Measurements from ENCODE around the gene MARCHF9.
A peak's percentile ranks its signal among the peaks of the same experiment; 100 is the strongest.

MARCHF9 gene

GRCh38 chr12:57724003-57724935 lies 30.6 kb upstream of the MARCHF9 start:
- peak in 2 of 10 donors; percentile 62 to 70 for DNase-seq

GRCh38 chr12:57724936-57725740 lies 29.8 kb upstream of the MARCHF9 start:
- peak in 1 of 10 donors; percentile 44 for DNase-seq
- intact Hi-C loops (cut with DNase I), result no loop called here

More at GRCh38 chr12:57724003-57724935, 30.6 kb upstream of the MARCHF9 start:
- intact Hi-C loops (cut with DNase I), result no loop called here

DNA sequence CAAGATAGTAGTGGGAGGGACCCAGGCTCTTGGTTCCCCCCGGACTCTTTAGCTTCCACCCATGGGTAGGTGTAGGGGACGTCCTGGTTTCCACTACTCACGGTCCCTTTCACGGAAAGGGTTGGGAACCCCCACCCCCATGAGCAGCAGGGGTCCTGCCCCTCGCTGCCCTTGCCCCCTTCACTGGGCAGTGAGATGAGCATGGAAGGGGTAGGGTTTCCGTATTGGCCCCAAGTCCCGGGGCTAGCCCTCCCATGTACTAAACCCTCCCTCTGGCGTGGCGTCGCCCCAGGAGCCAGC lies 29.1 kb upstream of the MARCHF9 start:
- intact Hi-C loops (cut with DNase I), result no loop called here
- no peak for DNase-seq

- DNase-seq, result peak in 8 of 10 donors; percentile 50 to 95 (median 69)
- intact Hi-C loops (cut with DNase I), result no loop called here
These were observed 28.6 kb upstream of the MARCHF9 start for GRCh38 chr12:57726151-57726883.

DNA sequence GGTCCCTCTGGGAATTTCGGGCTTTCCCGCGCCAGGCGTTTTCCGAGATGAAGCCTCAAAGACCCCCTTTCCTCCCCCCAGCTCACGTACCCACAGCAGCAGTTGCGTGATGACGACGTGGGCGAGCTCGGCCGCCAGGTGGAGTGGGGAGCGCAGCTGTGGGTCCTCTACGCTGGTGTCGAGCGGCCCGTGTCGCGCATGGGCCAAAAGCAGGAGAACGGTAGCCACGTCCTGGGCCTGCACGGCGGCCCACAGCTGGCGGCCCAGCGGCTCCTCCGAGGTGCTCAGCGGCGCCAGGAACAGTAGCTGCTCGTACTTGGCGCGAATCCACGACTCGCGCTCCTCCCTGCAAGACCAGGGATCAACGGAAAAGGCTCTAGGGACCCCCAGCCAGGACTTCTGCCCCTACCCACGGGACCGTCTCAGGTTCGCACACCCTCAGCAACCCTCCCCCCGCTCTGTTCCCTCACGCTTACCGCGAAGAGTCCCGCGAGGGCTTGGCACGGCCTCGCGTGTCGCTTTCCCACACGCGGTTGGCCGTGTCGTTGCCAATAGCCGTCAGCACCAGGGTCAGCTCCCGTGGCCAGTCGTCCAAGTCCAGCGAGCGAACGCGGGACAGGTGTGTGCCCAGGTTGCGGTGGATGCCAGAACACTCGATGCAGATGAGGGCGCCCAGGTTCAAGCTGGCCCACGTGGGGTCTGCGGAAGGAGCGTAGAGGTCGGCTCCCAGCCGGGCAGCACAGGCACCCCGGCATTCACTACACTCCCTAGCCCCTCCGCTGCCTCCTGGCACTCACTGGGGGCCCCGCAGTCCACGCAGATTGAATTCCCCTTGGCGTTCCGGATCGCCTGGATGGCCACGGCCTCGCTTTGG lies 27.8 kb upstream of the MARCHF9 start:
- intact Hi-C loops (cut with DNase I), result no loop called here
- DNase-seq, result peak in 3 of 10 donors; percentile 31 to 89 (median 85)

DNA sequence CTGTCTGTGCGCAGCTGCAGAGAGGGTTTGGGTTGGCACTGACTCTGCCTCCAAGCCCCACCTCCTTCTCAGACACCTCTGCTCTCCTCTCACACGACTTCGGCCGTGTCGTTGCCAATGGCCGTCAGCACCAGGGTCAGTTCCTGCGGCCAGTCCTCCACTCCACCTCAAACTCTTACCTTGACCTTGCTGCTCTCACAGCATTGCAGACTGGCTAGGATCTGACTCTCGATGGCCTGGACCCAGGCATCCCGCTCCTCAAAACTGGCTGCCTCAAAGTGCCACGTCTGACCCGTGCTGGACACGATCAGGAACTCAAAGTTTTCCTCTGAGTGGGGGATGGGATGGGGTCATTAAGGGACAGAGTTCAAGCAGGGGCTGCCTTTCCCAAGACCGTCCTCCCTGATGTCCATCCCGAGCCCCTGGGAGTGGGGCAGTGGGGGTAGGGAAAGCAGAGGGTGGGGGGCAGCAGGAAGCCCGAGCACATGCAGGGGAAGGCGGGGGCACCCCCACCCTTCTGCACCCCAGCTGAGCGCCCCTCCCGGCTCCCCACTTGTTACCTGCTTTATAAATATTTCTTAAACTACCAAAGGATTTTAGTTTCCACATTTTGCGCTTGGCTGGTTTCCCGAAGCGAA lies 27.0 kb upstream of the MARCHF9 start:
- intact Hi-C loops (cut with DNase I), result no loop called here
- peak in 3 of 10 donors; percentile 8 to 88 (median 69) for DNase-seq

- intact Hi-C loops (cut with DNase I), result no loop called here
- peak in 1 of 10 donors; percentile 50 for DNase-seq
These were observed 25.5 kb upstream of the MARCHF9 start for GRCh38 chr12:57729321-57729844.

DNA sequence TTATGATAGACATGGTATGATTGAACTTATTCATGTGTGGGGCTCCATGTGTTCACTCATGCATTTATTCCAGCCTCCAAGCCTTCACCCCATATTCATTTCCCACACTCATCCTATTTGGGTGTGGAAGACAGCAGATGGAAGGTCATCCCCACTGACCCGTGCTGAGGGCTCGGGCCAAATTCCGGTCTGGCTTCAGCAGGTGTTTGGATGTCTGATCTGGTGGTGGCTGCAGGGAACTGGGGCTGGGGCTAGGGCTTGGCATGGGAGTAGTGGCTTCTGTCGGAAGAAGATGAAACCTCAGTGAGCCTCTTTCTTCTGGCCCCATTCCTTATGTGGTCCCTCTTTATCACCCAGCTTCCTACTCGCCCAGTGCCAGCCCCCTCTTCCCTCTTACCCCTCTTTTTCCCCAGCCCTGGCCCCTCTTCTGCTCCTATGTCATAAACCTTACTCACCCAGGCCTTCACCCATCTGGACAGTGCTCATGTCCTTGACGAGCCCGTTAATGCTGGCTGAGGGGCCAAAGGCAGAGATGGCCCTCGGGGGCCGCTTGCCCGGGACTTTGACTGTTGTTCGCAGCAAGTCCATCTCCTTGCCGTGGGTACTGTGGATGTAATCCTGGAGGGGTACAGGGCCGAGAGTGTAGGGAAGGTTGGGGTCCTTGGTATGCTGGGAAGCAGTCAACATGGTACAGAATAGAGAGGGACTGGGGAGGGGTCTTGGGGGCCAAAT lies 24.4 kb upstream of the MARCHF9 start:
- intact Hi-C loops (cut with DNase I), result no loop called here

DNA sequence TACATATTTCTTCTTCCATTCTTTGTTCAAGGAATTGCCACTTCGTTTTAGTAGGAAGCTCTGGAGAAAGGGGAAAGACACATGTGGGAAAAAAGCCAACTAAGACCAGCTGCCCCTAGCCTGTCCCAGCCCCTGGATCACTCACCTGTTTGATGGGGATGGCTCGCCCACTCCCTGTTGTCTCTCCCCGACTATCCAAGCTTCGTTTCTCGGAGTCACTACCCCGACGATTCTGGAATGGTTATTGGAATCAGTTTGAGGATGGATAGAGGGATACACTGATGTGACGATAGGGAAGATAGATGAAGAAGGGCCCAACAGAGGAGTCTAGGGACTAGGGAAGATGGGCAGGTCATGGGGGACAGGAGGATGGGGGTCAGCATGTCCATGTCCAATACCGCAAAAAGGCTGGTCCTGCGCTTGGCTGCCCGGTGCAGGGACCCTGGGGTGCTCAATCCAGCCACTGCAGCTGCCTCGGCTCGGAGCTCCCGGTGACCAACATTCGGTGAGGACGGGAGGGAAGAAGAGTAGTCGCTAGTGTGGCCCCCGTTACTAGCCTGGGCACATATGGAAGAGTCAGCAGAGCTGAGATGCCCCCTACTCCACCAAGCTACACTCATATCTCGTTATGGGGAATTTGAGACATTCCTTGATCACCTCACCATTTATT lies 23.4 kb upstream of the MARCHF9 start:
- peak in 1 of 10 donors; percentile 47 for DNase-seq
- intact Hi-C loops (cut with DNase I), result no loop called here

More for the DNA sequence above, 24.4 kb upstream of the MARCHF9 start:
- peak in 1 of 10 donors; percentile 51 for DNase-seq

DNA sequence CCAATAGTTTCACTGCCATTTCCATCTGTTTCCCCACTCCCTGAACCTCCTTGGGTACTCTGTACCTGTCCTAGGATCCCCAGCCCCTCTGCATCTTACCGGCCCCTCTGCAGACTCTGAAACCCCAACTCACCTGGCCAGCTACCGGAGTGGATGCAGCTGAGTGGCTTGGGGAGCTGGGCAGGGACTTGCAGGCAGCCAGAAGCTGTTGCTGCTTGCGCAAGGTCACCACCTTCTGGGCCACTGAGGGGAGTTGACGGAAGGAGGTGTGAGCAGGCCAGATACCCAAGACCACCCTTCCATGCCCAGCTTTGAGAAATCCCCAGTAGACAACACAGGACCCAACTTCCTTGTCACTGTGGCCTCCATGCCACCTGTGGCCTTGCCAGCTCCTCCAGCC lies 22.6 kb upstream of the MARCHF9 start:
- intact Hi-C loops (cut with DNase I), result no loop called here

DNA sequence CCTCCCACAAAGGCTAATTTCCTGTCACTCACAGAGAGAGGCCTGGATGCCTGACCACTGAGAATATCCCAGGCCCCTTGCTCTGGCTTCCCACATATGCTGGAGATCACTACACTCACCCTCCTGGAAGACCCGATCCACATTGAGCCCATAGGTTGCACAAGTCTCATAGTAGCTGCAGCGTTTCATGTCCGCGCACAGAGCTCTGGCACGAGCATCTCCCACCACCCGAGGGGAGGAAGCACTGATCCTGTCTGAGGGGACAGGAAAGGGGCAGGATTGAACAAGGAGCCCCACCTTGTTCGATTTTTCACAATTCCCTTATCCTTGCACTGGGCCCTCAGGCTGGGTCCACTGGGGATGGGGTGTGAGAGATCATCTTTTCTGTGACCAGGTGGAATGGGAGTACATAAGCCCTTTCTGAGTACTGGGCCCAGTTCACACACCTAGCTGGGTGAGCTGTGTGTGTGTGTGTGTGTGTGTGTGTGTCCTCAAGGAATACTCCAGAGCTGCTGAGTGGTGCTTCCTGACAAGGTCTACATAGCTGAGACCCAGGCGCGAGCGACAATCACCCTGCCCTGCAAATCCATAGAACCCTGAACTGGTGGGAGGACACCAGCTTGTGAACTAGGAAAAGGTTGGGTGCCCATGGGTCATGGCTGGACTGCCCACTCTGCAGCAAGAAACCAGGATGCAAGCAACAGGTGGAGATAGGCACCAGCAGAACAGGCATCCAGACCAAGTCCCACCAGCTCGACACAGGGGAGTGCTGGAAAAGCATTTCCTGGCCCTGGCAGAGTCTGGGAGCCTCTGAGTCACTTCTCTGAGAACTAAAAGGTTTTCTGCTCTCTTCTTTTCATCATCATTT lies 21.9 kb upstream of the MARCHF9 start:
- intact Hi-C loops (cut with DNase I), result no loop called here
- DNase-seq, result peak in 2 of 10 donors; percentile 2 to 70

More for the DNA sequence above, 22.6 kb upstream of the MARCHF9 start:
- DNase-seq, result peak in 1 of 10 donors; percentile 26

- peak in 1 of 10 donors; percentile 56 for DNase-seq
- intact Hi-C loops (cut with DNase I), result no loop called here
These were observed 21.0 kb upstream of the MARCHF9 start for GRCh38 chr12:57733928-57734327.

GRCh38 chr12:57734591-57734990 lies 20.3 kb upstream of the MARCHF9 start:
- intact Hi-C loops (cut with DNase I), result no loop called here
- no peak for DNase-seq

DNA sequence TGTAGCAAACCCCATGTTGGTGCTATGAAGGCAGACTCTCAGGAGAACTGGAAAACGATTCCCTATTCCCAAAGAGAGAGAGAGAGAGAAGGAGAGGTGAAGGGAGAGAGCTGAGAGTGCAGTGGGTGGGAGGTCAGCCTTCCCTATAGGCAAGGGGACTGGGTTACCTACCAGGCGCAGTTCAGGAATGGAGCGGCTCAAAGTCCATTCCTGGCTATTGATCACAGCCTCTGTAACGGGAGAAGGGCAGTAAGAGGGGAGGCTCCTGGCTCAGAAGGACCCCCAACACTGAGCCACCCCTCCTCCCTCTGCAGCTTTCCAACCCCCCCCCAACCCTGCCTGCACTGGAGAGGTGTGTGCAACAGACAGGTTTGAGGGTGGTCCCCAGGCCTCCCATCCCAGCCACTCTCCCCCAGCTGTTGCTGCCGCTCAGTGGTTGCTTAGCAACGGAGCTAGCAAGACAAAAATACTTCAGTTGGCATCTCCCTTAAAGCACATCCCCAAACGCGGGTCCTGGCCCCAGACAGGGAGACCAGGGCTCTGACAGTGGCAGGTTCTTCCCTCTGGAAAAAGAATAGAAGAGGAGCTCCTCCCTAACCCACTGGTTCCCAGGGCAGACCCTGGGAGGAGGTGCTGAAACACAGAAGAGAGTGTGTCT lies 19.6 kb upstream of the MARCHF9 start:
- no peak for DNase-seq
- intact Hi-C loops (cut with DNase I), result loop anchor here (5.0 kb wide), 1 partner anchor 153 kb away; no protein-coding TSS in a partner anchor

- intact Hi-C loops (cut with DNase I), result loop anchor here (5.0 kb wide), 1 partner anchor 154 kb away; no protein-coding TSS in a partner anchor
- peak in 8 of 10 donors; percentile 49 to 93 (median 62) for DNase-seq
These were observed 18.8 kb upstream of the MARCHF9 start for GRCh38 chr12:57735952-57736740.
